ENCODE results near the gene SHROOM3.

DNA sequence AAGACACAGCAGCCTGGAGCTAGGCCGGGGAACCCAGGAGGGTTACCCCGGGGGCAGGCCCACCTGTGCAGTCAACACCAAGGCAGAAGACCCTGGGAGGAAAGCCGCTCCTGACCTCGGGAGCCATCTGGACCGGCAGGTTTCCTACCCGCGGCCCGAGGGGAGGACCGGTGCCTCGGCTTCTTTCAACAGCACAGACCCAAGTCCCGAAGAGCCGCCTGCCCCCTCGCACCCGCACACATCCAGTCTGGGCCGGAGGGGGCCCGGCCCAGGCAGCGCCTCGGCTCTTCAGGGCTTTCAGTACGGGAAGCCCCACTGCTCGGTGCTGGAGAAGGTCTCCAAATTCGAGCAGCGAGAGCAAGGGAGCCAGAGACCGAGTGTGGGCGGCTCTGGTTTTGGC is 305.2 kb downstream of the SHROOM3 start:
- TF ChIP-seq, protein P1, sequence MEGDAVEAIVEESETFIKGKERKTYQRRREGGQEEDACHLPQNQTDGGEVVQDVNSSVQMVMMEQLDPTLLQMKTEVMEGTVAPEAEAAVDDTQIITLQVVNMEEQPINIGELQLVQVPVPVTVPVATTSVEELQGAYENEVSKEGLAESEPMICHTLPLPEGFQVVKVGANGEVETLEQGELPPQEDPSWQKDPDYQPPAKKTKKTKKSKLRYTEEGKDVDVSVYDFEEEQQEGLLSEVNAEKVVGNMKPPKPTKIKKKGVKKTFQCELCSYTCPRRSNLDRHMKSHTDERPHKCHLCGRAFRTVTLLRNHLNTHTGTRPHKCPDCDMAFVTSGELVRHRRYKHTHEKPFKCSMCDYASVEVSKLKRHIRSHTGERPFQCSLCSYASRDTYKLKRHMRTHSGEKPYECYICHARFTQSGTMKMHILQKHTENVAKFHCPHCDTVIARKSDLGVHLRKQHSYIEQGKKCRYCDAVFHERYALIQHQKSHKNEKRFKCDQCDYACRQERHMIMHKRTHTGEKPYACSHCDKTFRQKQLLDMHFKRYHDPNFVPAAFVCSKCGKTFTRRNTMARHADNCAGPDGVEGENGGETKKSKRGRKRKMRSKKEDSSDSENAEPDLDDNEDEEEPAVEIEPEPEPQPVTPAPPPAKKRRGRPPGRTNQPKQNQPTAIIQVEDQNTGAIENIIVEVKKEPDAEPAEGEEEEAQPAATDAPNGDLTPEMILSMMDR (IDR thresholded peaks at IDR 0.05): no peak
- TF ChIP-seq POLR2A (IDR thresholded peaks at IDR 0.05): no peak
